ENCODE data around the gene ABAT. TPM values are rescaled to one million over a fixed set of nuclear protein-coding genes. Genes with fewer than 3 reads are reported as not detected.
"Not testable (repeated sequence)": the region's sequence is repeated elsewhere in the genome, so short reads cannot be mapped to it uniquely, and the experiment has no call there.

The ABAT gene
- total RNA-seq, 2 donors from 2014 or later: 4.8 to 10.4 TPM

DNA sequence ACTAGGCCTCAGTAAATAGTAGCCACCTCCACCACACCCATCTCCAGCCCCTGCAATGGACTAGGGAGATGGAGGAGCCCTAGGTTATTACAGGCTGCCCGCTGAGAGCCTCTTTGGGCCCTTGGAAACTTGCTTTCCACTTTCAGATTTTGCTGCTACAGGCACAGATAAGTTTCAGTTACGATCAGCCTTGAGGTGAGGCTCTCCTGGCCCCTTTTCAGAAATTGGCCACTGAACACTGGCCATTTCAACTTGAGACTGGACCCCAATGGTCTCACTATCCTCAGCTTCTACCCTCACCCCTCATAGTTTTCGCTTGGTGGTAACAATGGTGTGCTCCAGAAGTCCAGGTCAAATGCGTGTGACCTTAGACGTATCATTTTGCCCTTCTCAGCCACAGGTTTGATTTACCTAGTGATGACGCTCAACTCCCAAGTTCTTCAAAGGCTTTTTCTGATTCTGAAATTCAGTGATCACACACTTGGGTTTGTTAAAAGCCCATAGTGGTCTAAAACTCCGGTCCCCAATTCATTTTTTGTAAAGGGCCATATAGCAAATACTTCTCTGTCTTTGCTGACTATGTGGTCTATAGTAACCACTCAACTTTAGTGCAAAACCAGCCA lies 124.2 kb downstream of the ABAT start:
- Mint-ChIP-seq H3K4me1 (peaks cover 28% of the 10 kb centered on the region), H3K27ac (peak overlapping the region; percentile 92), H3K4me3 (peak overlapping the region; percentile 91), H3K36me3 (ENCODE audit: low read depth) (peaks cover 67% of the 10 kb centered on the region), H3K27me3 (no peaks in the 10 kb centered on the region), H3K9me3 (no peaks in the 10 kb centered on the region)
- ATAC-seq (replicated peaks): no peak

DNA sequence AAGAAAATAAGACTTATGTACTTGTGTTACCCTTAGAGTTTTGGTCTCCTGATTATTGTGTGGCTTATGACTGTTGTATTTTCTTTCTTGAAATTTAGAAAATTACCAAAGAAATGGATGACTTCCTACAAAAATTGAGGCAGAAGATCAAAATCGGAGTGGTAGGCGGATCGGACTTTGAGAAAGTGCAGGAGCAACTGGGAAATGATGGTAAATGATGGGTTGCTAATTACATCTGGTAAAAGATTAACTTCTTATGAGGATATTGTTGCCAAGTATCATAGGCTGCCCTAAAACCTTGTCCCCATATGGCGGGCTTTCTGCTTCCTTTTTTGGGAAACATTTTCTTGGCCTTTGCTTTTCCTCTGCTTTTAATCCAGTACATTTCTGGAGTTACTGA lies 127.3 kb downstream of the ABAT start:
- H3K36me3 Mint-ChIP-seq (ENCODE audit: low read depth): peaks cover 87% of the 10 kb centered on the region

DNA sequence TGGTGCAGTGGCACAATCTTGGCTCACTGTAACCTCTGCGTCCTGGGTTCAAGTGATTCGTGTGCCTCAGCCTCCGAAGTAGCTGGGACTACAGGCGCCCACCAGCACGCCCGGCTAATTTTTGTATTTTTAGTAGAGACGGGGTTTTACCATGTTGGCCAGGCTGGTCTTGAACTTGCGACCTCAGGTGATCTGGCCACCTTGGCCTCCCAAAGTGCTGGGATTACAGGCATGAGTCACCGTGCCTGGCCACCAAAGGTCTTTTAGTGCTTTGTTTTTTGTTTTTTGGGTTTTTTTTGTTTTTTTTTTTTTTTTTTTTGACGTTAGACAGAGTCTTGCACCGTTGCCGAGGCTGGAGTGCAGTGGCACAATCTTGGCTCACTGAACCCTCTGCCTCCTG lies 129.3 kb downstream of the ABAT start:
- peaks cover 99% of the 10 kb centered on the region for H3K36me3 Mint-ChIP-seq (ENCODE audit: low read depth)
- H3K9me3 Mint-ChIP-seq; H3K27me3 Mint-ChIP-seq; H3K27ac Mint-ChIP-seq; ATAC-seq (replicated peaks); H3K4me3 Mint-ChIP-seq: not testable (repeated sequence)
- peaks cover 12% of the 10 kb centered on the region for H3K4me1 Mint-ChIP-seq

More for the DNA sequence above, 127.3 kb downstream of the ABAT start:
- Mint-ChIP-seq H3K9me3 (no peaks in the 10 kb centered on the region), H3K4me3 (no peak overlapping the region), H3K27me3 (no peaks in the 10 kb centered on the region), H3K27ac (no peak overlapping the region), H3K4me1 (peaks cover 15% of the 10 kb centered on the region)
- no peak for ATAC-seq (replicated peaks)

DNA sequence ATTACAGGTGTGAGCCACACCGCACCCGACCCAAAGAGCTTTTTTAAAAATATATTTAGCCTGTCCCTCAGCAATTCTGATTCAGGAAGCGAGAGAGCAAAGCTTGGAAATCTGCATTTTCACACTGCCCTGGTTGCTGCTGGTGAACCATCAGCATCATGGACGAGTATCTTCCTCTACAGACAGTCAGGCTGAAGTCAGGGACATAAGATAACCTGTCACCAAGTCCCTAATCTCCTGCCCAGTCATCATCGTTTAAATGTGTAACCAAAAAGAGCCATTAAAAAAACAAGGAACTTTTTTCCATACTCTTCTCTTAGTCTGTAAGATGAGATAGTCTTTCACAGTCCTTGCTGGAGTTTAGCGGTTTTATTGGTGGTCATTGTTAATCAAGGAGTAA lies 129.9 kb downstream of the ABAT start:
- Mint-ChIP-seq H3K4me3 (no peak overlapping the region), H3K9me3 (no peaks in the 10 kb centered on the region), H3K4me1 (peaks cover 6% of the 10 kb centered on the region), H3K27me3 (no peaks in the 10 kb centered on the region), H3K27ac (no peak overlapping the region), H3K36me3 (ENCODE audit: low read depth) (peaks cover 99% of the 10 kb centered on the region)
- ATAC-seq (replicated peaks): no peak

DNA sequence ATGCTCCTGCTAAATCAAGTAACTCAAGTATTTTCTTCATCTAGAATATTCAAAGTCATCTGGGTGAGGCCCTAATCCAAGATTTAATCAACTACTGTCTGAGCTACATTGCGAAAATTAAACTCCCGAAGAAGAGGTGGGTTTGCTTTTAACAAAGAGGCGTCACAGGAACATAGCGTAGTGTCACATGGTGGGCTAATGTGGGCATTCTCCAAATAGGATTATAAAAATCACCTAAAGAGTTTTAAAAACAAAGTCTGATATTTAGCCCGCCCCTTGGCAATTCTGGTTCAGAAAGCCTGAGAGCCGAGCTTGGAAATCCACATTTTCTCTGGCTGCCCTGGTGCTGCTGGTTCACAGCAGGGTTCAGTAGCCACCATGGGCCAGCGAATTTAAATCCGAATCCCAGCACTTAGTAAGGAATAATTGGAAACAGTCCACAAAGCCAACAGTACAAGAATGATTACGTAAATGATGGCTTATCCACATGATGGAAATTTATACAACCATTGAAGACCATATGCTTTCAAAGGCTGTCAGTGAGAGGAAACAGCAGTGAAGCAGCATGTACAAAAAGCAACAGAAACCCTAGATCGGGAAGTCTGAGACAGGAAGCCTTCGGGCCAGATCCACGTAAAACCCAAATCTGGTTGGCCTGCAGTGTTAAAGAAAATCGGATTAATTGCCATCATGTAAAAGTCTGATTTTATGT lies 132.0 kb downstream of the ABAT start:
- no peak for ATAC-seq (replicated peaks)
- Mint-ChIP-seq H3K27ac (no peak overlapping the region), H3K4me1 (peaks cover 5% of the 10 kb centered on the region)

DNA sequence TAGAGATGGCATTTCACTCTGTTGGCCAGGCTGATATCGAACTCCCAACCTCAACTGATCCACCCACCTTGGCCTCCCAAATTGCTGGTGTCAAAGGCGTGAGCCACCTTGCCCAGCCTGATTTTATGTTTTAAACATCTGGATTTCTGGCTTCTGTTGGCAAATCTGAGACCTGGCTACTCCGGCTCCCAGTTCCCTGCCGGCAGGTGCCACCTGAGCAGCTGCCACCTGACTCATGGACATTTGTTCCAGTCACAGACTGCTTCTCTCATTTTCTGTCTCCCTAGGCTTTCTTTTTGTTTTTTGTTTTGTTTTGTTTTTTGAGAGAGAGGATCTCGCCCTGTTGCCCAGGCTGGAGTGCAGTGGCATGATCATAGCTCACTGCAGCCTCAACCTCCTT lies 132.8 kb downstream of the ABAT start:
- H3K27ac Mint-ChIP-seq: no peak overlapping the region
- ATAC-seq (replicated peaks): no peak
- peaks cover 100% of the 10 kb centered on the region for H3K36me3 Mint-ChIP-seq (ENCODE audit: low read depth)
- H3K27me3 Mint-ChIP-seq: no peaks in the 10 kb centered on the region
- no peak overlapping the region for H3K4me3 Mint-ChIP-seq
- H3K4me1 Mint-ChIP-seq: peaks cover 5% of the 10 kb centered on the region
- H3K9me3 Mint-ChIP-seq: no peaks in the 10 kb centered on the region

More for the DNA sequence above, 132.0 kb downstream of the ABAT start:
- H3K9me3 Mint-ChIP-seq: no peaks in the 10 kb centered on the region
- no peaks in the 10 kb centered on the region for H3K27me3 Mint-ChIP-seq
- no peak overlapping the region for H3K4me3 Mint-ChIP-seq
- H3K36me3 Mint-ChIP-seq (ENCODE audit: low read depth): peaks cover 100% of the 10 kb centered on the region

DNA sequence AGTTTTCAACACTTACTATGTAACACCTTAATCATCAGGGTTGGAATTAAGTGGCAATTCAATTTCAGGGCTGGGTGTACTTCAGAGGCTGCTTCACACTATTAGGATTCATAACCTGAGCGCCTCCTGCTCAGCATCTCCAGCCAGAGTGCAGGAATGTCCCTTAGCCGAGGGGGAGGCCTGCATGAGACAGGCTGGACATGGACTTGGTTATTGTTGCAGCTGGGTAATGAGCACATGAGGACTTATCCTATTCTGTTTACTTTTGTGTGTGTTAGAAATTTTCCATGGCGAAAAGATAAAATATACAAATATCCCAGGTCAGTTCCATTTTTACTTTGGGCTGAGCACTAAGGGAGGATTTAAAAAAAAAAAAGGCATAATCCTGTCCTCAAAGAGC lies 133.6 kb downstream of the ABAT start:
- H3K27ac Mint-ChIP-seq: no peak overlapping the region
- H3K27me3 Mint-ChIP-seq: no peaks in the 10 kb centered on the region
- peaks cover 100% of the 10 kb centered on the region for H3K36me3 Mint-ChIP-seq (ENCODE audit: low read depth)
- ATAC-seq (replicated peaks): no peak
- H3K9me3 Mint-ChIP-seq: no peaks in the 10 kb centered on the region
- H3K4me3 Mint-ChIP-seq: no peak overlapping the region
- H3K4me1 Mint-ChIP-seq: peaks cover 4% of the 10 kb centered on the region

DNA sequence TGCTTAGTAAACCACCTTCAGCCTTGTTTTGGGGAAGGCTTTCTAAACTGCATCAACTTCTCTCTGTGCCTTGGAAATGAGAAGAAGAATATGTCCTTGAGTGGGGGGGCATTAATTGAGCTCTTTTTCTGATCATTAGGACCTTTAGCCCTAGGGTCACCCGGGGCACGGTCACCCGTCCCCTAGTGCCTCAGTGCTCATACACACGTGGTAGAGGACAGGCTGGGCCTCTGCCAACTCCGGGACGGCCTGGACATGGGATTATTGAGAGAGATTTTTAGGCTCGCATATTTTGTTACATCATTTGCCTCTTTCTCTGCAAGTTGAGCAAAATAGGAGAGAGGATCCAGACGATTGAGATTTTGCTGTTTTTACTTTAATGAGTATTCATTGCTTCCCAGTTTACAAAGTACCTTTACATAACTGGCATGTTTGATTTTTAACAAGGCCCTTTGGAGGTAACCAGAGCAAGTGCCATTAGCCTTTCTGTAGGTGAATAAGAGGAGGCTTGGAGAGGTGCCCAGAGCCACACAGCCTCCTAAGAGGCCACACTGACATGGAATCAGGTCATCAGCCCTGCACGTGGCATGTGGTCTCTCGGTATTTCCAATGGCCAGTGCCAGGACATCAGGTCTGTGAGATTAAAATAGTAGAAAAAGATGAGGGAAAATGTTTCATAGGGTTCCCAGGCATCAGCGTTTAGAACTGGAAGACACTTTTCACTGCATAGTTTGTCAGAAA lies 134.4 kb downstream of the ABAT start:
- Mint-ChIP-seq H3K9me3 (no peaks in the 10 kb centered on the region), H3K27me3 (no peaks in the 10 kb centered on the region), H3K4me3 (no peak overlapping the region), H3K27ac (no peak overlapping the region), H3K36me3 (ENCODE audit: low read depth) (peaks cover 100% of the 10 kb centered on the region), H3K4me1 (no peaks in the 10 kb centered on the region)
- no peak for ATAC-seq (replicated peaks)

DNA sequence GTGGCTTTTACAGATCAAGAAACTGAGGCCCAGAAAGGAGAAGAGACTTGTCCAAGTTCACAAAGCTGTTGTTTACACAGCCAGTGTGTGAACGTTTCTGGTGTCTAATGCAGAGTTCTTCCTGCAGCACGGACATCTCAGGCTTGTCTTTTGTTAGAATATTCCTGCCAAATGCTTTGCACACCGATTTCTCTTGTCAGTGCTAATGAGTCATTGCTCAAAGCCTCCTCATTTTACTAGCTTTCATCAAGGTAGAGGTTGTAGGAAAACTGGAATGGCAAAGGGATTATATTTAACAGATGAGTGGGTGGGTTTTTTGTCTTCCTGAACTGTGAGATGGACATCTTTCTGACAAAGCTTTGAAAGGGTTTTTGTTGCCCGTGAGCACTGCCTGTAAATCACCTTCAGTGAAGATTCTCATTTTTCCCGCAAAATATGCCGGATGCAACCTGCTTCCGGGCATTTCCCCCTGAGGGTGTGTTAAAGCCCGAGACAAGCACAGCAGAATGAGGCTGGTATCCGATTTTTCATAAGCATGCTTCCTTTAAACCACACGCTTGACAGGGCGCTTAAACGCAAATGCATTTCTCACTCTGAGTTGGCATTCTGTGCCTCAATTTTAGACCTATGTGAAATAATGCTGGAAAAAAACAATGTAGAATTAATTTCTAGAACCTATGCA lies 137.9 kb downstream of the ABAT start:
- peaks cover 99% of the 10 kb centered on the region for H3K36me3 Mint-ChIP-seq (ENCODE audit: low read depth)
- no peaks in the 10 kb centered on the region for H3K9me3 Mint-ChIP-seq
- peaks cover 14% of the 10 kb centered on the region for H3K4me1 Mint-ChIP-seq
- ATAC-seq (replicated peaks): no peak
- H3K27me3 Mint-ChIP-seq: no peaks in the 10 kb centered on the region
- peak overlapping the region; percentile 62 for H3K27ac Mint-ChIP-seq
- H3K4me3 Mint-ChIP-seq: no peak overlapping the region

DNA sequence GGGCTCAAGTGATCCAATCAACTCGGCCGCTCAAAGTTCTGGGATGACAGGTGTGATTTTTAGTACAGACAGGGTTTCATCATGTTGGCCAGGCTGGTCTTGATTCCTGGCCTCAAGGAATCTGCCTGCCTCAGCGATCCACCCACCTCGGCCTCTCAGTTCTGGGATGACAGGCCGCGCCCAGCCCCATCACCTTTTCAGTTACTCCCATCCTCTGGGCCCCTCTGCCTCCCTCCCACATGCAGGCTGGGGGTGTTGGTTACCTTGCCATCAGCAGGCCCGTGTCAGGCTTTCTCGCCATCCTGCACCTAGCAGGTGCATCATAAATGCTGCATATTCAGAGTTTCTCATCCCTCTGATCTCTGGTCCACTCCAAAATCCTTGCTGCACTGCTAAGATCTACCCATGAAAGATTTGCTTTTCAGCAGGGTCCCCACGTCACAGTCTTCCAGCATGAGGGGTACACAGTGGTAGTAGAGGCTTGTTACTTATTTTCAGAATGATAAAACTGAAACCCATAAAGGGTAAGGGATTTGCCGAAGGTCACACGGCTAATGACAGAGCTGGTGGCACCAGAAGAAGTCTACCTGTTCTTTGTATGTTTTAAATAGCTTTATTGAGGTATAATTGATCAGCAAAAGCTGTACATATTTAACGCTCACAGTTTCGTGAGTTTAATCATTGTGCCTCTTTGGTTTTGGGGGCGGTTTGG lies 139.8 kb downstream of the ABAT start:
- peaks cover 99% of the 10 kb centered on the region for H3K36me3 Mint-ChIP-seq (ENCODE audit: low read depth)
- peak overlapping the region; percentile 66 for H3K27ac Mint-ChIP-seq
- peak; percentile 57 for ATAC-seq (replicated peaks)
- no peaks in the 10 kb centered on the region for H3K27me3 Mint-ChIP-seq
- no peaks in the 10 kb centered on the region for H3K9me3 Mint-ChIP-seq
- H3K4me1 Mint-ChIP-seq: peaks cover 14% of the 10 kb centered on the region
- peak overlapping the region; percentile 17 for H3K4me3 Mint-ChIP-seq

DNA sequence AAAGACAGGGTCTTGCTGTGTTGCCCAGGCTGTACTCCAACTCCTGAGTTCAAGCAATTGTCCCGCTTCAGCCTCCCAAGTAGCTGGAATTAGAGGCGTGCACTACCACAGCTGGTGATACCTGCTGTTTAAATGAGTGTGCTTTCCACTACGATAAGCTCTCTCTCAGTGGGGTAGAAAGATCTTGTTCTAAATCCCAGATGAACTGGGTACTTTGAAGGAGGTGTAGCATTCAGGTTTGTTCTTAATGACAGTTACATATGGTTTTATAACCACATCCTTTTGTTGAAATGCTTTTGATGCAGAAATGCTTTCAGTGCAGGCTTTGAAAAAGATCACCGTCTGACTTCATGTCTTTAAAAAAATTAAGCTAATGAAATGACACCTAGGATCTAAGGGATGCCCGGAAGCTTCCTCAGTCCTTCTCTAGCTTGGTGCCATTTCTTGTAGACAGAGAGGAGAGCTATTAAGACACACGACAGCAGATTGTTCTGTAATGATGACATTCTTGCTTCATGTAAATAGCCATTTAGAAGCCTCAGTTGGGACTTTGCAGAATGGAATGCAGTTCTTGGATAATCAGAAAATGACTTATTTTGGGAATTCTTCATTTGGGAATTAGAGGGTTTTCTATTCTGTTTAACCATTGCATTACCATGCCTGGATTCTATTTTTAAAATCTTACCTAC lies 142.7 kb downstream of the ABAT start:
- Mint-ChIP-seq H3K4me3 (peak overlapping the region; percentile 5), H3K9me3 (no peaks in the 10 kb centered on the region), H3K27ac (peak overlapping the region; percentile 9), H3K4me1 (peaks cover 14% of the 10 kb centered on the region), H3K36me3 (ENCODE audit: low read depth) (peaks cover 99% of the 10 kb centered on the region), H3K27me3 (no peaks in the 10 kb centered on the region)
- peak; percentile 71 for ATAC-seq (replicated peaks)

DNA sequence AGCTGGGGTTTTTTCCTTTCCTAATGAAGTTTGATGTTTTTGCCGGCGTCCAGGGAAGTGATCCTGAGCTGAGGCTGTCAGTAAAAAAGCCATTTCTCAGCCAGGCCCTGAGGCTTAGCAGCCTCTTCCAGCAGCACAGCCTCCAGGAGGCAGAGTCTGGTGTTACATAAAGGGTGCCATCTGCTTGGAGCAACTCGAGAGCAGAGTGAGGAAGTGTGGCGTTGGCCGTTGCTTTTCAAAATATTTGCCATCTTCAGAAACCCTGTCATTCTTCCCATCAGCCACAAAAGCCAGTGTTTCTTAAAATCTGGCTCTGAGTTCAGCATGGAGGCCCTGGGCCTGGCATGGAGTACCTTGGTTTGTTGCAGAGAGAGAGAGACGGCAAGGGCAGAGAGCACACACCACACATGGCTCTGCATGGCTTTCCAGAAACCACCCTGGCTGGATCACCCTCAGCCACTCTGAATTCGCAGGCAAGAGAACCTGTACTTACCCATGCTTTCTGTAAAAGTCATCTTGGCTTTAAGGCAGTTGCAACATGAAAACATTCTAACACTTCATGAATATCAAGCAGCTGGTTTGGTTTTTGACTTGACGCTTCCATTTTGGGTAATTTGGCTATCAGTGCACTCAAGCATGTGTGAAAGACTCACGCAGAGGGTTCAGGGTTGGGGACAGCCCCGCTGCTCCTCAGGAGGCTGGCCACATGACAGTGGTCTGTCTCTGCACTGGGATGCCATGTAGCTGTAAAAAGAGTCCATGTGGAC lies 144.3 kb downstream of the ABAT start:
- peaks cover 19% of the 10 kb centered on the region for H3K4me1 Mint-ChIP-seq
- H3K27ac Mint-ChIP-seq: no peak overlapping the region
- H3K4me3 Mint-ChIP-seq: no peak overlapping the region
- H3K36me3 Mint-ChIP-seq (ENCODE audit: low read depth): peaks cover 99% of the 10 kb centered on the region
- no peak for ATAC-seq (replicated peaks)
- H3K9me3 Mint-ChIP-seq: no peaks in the 10 kb centered on the region
- no peaks in the 10 kb centered on the region for H3K27me3 Mint-ChIP-seq

DNA sequence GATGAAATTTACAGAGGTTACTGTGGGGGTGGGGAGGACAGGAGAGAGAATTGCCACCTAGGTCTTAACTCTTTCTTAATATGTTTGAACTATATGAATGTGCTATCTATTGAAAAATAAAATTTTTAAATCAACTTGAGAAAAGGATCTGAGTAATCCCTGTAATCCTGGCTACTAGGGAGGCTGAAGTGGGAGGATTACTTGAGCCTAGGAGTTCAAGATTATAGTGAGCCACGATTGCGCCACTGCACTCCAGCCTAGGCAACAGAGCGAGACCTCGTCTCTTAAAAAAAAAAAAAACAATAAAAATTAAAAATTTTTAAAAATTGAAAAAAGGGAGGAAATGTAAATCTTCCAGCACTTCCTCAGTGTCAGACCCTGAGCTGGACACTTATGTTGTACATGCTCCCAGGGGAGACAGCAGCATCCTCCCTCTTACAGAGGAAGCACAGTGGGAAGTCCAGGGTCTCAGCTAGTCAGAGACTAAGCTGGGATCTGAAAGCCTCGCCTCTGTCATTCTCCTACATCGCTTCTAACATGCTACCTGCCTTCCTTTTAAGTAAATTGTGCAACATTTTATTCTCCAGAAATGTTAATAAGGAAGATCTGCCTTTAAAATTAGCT lies 145.1 kb downstream of the ABAT start:
- H3K27me3 Mint-ChIP-seq: no peaks in the 10 kb centered on the region
- H3K9me3 Mint-ChIP-seq: no peaks in the 10 kb centered on the region
- no peak overlapping the region for H3K27ac Mint-ChIP-seq
- peaks cover 14% of the 10 kb centered on the region for H3K4me1 Mint-ChIP-seq
- ATAC-seq (replicated peaks): no peak
- peaks cover 99% of the 10 kb centered on the region for H3K36me3 Mint-ChIP-seq (ENCODE audit: low read depth)
- H3K4me3 Mint-ChIP-seq: no peak overlapping the region

Measured in activated T-helper 17 cell treated with anti-CD3 and anti-CD28 coated beads, Interleukin-2, amount 50 U/mL, for 72 hours (primary cell).